HuH-7 (cell line): Measurements from ENCODE around the gene SEPHS1.
A peak's percentile ranks its signal among the peaks of the same experiment; 100 is the strongest.

Source experiments
- DNase-seq: peaks from one replicate; pipeline ENCODE4 v3.0.0; 2011; ENCODE audit warnings: low spot score

The SEPHS1 gene

DNA sequence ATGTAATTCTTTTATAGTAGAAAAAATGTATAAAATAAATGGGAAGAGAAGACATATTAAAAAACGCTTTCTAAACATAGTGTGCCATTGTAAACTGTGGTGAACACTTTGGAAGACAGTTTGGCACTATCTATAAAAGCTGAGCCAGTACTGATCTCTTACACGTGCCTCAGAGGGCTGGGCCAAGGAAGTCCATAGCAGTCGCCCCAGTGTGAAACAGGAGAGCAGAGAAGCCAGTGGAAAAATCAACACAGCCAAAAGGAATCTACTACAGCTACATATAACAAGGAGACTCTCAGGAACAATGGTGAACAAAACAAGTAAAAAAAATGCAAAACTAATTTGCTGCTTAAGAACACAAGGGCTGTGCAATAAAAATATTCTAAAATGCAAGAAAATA is 20.6 kb downstream of the SEPHS1 start:
- DNase-seq = no peak

DNA sequence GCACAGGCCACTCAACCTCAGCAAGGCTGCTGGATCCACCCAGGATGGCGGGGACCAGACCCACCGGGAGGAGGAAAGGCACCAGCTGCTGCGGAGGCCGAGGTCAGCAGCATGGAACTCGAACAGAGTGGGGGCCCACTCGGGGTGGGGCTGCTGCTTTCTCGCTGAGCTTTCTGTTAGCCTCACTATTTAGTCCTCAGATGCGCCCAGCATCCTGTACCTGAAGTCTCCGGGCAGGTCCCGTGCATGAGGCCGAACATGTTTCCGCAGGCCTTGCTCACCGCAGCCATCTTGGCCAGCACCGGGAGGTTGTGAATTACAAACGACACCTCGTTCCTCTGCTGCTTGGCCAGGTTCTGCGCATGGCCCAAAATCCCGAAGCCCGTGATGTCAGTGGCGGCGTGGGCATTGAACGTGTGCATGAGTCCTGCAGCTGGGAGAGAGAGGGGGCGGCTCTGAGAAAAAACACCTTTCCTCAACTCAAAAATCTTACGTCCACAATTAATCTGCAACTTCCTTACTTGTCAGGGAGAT is 25.4 kb downstream of the SEPHS1 start:
- no peak for DNase-seq

DNA sequence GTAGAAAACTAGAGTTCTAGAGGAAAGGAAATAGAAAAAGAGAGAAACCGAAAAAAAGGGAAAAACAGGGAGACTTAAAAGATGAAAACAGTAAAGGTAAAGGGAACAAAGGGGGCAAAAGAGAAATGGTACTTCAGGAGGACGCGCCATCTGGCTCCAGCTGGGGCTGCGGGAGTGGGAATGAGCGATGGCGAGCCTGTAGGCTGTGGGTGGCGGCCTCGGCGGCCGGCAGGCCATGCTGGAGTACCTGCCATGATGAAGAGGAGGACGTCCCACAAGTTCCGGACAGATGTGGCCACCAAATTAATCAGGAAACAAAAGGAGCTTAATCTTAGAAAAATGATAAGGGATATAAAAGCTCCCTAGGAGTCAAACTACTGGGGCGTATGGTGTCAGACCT is 26.5 kb downstream of the SEPHS1 start:
- DNase-seq = no peak

- no peak for DNase-seq
Measured at GRCh38 chr10:13319166-13319565, 28.9 kb downstream of the SEPHS1 start.

DNA sequence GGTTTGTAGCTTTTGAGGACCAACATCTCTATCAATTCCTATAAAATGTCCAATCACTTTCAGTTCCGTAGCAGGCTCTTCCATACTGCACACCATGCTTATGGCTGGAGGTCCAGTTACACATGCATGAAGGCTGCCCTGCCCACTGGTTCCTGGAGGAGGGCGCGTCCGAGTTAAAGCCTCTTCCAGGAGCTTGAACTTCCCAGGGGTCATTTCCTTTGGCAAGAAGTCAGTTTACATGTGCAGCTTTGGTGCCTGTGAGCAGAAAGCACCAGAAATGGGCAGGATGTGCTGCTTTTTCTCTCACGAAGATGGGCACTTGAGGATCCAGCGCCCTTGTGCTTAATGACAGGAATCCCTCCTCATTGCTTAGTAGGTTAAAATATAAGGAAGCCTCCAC is 30.6 kb downstream of the SEPHS1 start:
- no peak for DNase-seq

- DNase-seq = no peak
Measured at GRCh38 chr10:13316635-13317311, 31.3 kb downstream of the SEPHS1 start.

DNA sequence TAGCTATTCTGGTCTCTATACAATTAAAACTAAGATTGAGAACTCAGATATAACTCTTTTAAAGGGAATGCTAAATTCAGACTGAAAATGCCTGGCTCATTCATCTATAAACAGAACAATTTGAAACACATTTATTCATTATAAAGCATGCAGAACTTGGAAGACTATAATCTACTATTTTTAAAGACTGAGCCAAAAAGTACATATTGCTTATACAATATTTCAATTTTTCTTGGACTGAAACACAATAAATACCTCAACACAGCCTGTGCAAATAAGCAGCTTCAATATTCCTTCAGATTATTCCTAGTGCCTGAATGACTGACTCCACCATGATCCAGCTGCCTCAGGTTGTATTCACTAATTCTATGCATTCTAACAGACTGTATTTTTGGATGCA is 32.7 kb downstream of the SEPHS1 start:
- no peak for DNase-seq

GRCh38 chr10:13311177-13311575 is 36.9 kb downstream of the SEPHS1 start:
- DNase-seq = no peak

DNA sequence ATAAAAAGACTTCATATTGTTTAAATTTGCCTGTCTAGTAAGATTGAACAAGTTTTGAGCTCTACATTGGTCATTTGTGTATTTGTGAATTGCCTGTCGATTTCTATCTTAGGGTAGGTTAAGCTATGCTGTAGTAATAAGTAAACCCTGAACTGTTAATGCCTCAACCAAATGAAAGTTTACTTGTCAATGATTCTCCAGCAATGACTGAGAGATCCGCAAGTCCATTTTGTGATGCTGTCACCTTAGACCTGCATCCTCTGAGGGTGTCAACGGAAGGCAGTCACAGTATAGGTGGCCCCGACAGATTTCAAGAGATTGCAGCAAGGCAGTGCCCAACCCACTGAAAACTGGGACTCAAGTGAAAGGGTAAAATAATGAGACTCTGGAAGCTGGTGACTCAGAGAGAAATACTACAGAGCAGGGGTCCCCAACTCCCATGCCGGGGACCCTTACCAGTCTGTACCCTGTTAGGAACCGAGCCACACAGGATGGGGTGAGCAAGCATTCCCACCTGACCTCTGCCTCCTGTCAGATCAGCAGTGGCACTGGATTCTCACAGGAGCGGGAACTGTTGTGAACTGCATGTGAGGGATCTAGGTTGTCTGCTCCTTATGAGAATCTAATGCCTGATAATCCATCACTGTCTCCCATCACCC is 37.4 kb downstream of the SEPHS1 start:
- no peak for DNase-seq

- no peak for DNase-seq
Measured at GRCh38 chr10:13309792-13310191, 38.3 kb downstream of the SEPHS1 start.

DNA sequence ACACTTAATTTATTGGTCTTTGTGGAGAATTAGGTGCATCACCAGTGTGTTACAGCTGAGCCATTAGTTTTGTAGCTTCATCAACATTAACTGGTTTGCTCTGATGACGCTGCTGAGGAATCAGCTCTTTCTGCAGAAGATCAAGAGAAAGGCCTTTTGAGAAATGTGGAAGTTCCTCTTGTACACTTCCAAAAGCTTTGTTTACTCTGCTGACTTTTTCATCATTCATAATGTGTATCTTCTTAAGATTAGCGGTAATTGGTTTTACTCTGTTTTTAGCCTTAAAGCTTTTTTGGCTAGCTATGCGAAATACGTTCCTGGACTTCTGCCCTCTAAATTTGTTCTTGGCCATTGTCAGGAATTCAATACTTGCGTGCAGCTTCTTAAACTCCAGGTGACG is 40.0 kb downstream of the SEPHS1 start:
- no peak for DNase-seq

DNA sequence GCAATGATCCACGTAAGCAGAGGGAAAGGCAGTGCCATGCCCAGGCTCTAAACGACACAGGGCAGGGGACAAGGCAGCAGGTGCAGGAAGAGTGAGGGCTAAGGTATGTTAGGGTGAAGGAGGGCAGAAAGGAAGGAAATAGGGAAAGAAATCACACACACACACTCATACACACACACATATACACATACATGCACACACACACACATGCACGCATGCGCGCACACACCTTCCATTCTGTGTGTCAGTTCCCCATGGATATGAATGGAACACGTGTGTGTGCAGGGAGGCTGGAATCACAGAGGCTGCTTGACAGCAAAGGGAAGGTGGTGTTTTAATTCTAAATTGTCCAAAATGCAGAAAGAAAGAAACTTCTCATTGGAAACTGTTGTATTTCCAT is 42.0 kb downstream of the SEPHS1 start:
- DNase-seq = no peak

- DNase-seq = no peak
Measured at GRCh38 chr10:13302821-13303555, 45.1 kb downstream of the SEPHS1 start.

- peak; percentile 90 for DNase-seq
Measured at GRCh38 chr10:13299437-13300287, 48.4 kb downstream of the SEPHS1 start, which contains the start of gene PHYH. PHYH (minus strand) TSS chr10:13300064; CDS start chr10:13300042, 22 bp downstream.

DNA sequence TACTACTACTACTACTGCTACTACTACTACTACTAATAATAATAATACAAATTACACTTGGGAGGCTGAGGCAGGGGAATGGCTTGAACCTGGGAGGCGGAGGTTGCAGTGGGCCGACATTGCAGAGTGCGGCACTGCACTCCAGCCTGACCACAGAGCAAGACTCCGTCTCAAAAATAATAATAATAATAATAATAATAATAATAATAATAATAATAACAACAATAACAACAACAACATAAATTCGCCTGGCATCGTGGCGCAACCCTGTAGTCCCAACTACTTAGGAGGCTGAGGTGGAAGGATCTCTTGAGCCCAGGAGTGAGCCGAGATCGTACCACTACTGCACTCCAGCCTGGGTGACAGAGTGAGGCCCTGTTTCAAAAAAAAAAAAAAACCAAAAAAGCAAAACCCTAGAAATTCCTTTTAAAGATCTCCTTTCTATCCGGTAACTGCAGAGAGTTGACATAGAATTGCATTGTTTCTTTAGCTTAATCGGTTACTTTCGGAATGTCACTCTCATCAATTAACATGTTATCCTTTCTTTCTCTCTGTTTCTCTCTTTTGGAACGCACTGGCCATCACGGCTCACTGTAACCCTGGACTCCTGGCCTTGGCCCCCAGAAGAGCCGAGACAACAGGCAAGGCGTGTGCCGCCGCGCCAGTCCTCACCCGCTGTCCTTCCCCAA is 49.2 kb downstream of the SEPHS1 start:
- no peak for DNase-seq

DNA sequence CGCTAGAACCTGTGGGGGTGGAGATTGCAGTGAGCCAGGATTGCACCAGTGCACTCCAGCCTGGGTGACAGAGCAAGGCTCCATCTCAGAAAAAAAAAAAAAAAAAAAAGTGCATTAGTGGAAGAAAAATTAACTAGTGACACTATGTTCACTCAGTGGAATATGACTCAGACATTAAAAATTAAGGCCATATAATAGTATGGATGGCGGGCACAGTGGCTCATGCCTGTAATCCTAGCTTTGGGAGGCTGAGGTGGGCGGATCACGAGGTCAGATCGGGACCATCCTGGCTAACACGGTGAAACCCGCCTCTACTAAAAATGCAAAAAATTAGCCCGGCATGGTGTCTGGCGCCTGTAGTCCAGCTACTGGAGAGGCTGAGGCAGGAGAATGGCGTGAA is 51.6 kb downstream of the SEPHS1 start:
- no peak for DNase-seq

GRCh38 chr10:13294784-13295183 is 53.3 kb downstream of the SEPHS1 start:
- DNase-seq = no peak

DNA sequence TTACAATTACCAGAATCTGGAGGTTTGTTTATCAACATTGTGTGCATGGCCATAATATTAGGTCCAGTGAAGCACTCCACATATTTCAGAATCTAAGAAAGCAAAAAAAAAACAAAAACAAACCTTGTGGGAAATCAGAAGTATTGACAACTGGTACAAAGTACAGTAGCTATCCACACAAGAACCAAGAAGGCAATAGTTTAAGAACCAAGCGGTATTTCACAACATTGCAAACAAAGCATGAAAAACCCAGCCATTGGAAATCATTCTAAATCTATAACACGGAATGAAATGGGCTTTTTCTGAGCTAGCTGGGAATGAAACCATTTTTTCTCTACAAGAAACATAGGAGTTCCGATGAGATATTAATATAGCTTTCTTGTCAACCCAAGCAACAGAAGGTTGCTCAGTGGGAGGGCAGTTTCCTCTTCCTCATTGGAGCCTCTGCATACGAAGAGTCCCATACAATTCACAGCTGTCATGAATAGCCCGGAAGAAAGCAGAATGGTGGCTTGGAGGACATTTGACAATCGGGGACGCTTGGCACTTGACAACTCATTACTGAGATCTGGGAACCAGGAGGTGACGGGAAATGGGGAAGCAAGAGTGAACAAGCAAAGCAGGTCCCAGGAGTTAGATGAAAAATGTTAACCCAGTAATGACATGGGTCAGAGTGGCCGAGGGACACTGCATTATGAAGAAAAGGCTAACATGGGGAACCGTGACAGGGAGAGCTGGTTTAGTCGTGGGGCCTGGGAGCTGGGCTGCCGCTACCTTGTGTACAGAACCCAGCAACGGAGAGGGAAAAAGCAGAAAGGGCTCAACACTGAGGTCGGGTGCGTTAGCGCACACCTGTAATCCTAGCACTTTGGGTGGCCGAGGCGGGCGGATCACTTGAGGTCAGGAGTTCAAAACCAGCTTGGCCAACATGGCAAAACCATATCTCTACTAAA is 56.0 kb downstream of the SEPHS1 start:
- no peak for DNase-seq

DNA sequence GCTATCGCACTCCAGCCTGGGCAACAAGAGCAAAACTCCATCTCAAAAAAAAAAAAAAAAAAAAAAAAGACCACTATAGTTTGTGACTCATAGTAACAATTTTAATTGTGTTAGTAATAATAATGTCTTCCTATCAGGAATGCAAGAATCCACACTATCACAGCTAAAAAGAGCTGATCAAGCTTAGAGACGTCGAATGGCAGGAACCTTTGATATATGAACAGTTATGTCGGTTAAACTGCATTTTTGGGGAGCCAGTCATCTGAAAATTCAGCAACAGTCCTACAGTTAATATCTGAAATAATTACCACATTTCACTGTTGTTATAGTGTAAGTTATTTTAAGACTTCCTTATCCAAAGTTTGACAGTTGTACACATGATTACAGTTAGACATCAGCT is 57.0 kb downstream of the SEPHS1 start:
- DNase-seq = no peak

- no peak for DNase-seq
Measured at GRCh38 chr10:13284050-13284449, 64.0 kb downstream of the SEPHS1 start.
